ENCODE data around the gene UEVLD. TPM values are rescaled to one million over a fixed set of nuclear protein-coding genes. Genes with fewer than 3 reads are reported as not detected.

Gene UEVLD
- total and polyA plus RNA-seq, 9 of the 15 experiments (the other 6 are each of a cell fraction or from before 2014, with no cell fraction given): 4.7 to 12.6 (median 7.4) TPM

DNA sequence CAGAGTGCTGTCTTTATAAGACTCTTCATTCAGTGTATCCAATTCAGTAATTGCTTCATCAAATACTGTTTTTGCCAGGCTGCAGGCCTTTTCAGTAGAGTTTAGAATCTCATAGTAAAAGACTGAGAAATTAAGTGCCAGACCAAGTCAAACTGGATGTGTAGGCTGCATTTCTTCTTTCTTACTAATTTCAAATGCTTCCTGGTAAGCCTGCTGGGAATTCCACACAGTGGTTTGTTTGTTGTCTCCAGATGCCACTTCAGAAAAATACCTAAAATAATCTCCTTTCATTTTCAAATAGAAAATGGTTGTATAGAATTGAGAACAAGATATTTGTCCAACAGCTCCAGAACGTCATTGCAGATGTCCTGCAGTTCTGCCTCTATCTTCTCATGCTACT is 98.2 kb downstream of the UEVLD start:
- no peak overlapping the region for H3K9ac ChIP-seq (ENCODE audit: insufficient read depth in 1 of 2, low read depth in 2 of 2, low read length in 2 of 2)
- H3K4me1 ChIP-seq (replicated peaks in 1 of 2; ENCODE audit: control insufficient read depth in 2 of 2, insufficient read depth in 2 of 2, low read length in 2 of 2): peaks cover 4 to 11% of the 10 kb centered on the region in 2 experiments; a peak in 3 of 5 replicates
- no peak overlapping the region for H3K4me2 ChIP-seq (ENCODE audit: insufficient read depth, low read length)
- no peak overlapping the region for H2AFZ ChIP-seq (ENCODE audit: low read depth, low read length)
- H4K20me1 ChIP-seq (replicated peaks; ENCODE audit: control insufficient read depth, insufficient read depth, low read length): peaks cover 10% of the 10 kb centered on the region; the same call in 1 of the 2 replicates
- intact Hi-C loops (cut with micrococcal nuclease): no loop called here
- H3K4me3 ChIP-seq: no peak overlapping the region
- no peaks in the 10 kb centered on the region for H3K27me3 ChIP-seq (ENCODE audit: control insufficient read depth in 2 of 2, insufficient read depth in 2 of 2, low read length in 2 of 2)
- in situ Hi-C loops (cut with MboI): no loop called here
- H3K9me3 ChIP-seq (replicated peaks; ENCODE audit: control insufficient read depth, insufficient read depth, low read depth, low read length): no peaks in the 10 kb centered on the region
- DNase-seq (ENCODE audit: extremely low read depth in 1 of 4, low spot score in 3 of 4) (no peak), FAIRE-seq (no peak), ATAC-seq (no peak)
- ChIA-PET POLR2A (interaction anchor here (0.7 to 1.5 kb wide), 5 partner anchors 11 to 379 kb away, joined by 3 to 4 read pairs (median 4); partner anchors contain the start of gene HPS5), CTCF (ENCODE audit: low intra/inter-chr PET ratio) (no interaction called here)
- 93% methylated on average over 1 of the region's 1 CpG for WGBS (ENCODE audit: insufficient coverage, low coverage, missing lambda C conversion rate)
- H3K36me3 ChIP-seq (ENCODE audit: control insufficient read depth, insufficient read depth, low read length): peaks cover 20% of the 10 kb centered on the region; the same call in 2 of the 3 replicates
- TF ChIP-seq RBM14 (IDR thresholded peaks at IDR 0.05; ENCODE audit: borderline replicate concordance, insufficient read depth, low read depth, low read length): no peak
- TF ChIP-seq CTBP1 (IDR thresholded peaks at IDR 0.05; ENCODE audit: borderline replicate concordance): no peak
- TF ChIP-seq CREBBP (IDR thresholded peaks at IDR 0.05; ENCODE audit: low read depth, low read length): no peak
- no peak for TF ChIP-seq CREB1 (IDR thresholded peaks at IDR 0.05)
- TF ChIP-seq CREB1 (CRISPR knock-in tag; IDR thresholded peaks at IDR 0.05): no peak
- no peak for TF ChIP-seq ZFPM2 (CRISPR knock-in tag; IDR thresholded peaks at IDR 0.05)
- no peak for TF ChIP-seq ZNF277 (CRISPR knock-in tag; IDR thresholded peaks at IDR 0.05; ENCODE audit: borderline replicate concordance)
- no peak for TF ChIP-seq SIN3A (IDR thresholded peaks at IDR 0.05; ENCODE audit: borderline replicate concordance in 2 of 2, control insufficient read depth in 1 of 2, low read depth in 2 of 2, low read length in 2 of 2)
- no peak for TF ChIP-seq SPI1 (IDR thresholded peaks at IDR 0.05; ENCODE audit: borderline replicate concordance, low read depth, low read length)
- TF ChIP-seq HDAC6 (IDR thresholded peaks at IDR 0.05; ENCODE audit: low read depth, low read length): no peak
- no peak for TF ChIP-seq RBM15 (IDR thresholded peaks at IDR 0.05; ENCODE audit: insufficient read depth, low read length)
- no peak for TF ChIP-seq ZNF717 (CRISPR knock-in tag; IDR thresholded peaks at IDR 0.05)
- no peak for TF ChIP-seq ZNF280B (CRISPR knock-in tag; IDR thresholded peaks at IDR 0.05)
- no peak for TF ChIP-seq SMAD3 (CRISPR knock-in tag; conservative IDR thresholded peaks at IDR 0.05)
- TF ChIP-seq SIX5 (IDR thresholded peaks at IDR 0.05; ENCODE audit: borderline replicate concordance in 1 of 2, insufficient read depth in 1 of 2, low read depth in 1 of 2, low read length in 2 of 2): no peak
- TF ChIP-seq, protein P1, sequence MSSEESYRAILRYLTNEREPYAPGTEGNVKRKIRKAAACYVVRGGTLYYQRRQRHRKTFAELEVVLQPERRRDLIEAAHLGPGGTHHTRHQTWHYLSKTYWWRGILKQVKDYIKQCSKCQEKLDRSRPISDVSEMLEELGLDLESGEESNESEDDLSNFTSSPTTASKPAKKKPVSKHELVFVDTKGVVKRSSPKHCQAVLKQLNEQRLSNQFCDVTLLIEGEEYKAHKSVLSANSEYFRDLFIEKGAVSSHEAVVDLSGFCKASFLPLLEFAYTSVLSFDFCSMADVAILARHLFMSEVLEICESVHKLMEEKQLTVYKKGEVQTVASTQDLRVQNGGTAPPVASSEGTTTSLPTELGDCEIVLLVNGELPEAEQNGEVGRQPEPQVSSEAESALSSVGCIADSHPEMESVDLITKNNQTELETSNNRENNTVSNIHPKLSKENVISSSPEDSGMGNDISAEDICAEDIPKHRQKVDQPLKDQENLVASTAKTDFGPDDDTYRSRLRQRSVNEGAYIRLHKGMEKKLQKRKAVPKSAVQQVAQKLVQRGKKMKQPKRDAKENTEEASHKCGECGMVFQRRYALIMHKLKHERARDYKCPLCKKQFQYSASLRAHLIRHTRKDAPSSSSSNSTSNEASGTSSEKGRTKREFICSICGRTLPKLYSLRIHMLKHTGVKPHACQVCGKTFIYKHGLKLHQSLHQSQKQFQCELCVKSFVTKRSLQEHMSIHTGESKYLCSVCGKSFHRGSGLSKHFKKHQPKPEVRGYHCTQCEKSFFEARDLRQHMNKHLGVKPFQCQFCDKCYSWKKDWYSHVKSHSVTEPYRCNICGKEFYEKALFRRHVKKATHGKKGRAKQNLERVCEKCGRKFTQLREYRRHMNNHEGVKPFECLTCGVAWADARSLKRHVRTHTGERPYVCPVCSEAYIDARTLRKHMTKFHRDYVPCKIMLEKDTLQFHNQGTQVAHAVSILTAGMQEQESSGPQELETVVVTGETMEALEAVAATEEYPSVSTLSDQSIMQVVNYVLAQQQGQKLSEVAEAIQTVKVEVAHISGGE (CRISPR knock-in tag; IDR thresholded peaks at IDR 0.05): no peak
- no peaks in the 10 kb centered on the region for H3K9me1 ChIP-seq (ENCODE audit: control insufficient read depth, insufficient read depth, low read length)
- no TSS peak for BruUV-seq (replicated peaks)
- H3K27ac ChIP-seq (ENCODE audit: extremely low read depth, low read depth, low read length): no peak overlapping the region
- no peaks in the 10 kb centered on the region for H3K79me2 ChIP-seq (ENCODE audit: control insufficient read depth, insufficient read depth, low read length)
